GM12874 (cell line): ENCODE data around the gene UBL3.

Source experiments
- TF ChIP-seq, protein P1 (sequence below): IDR thresholded peaks from 2 replicates; pipeline ENCODE4 v1.5.1; 2011; ENCODE audit warnings: low read depth, mild to moderate bottlenecking, control low read depth, low read length, moderate library complexity; ENCODE audit not compliant: insufficient read depth

UBL3 gene

GRCh38 chr13:29850213-29850898, at the start of gene UBL3:
TSS of gene UBL3 (minus strand) at chr13:29850617. CDS start at chr13:29849538, 1,079 bp downstream.
- TF ChIP-seq, protein P1, sequence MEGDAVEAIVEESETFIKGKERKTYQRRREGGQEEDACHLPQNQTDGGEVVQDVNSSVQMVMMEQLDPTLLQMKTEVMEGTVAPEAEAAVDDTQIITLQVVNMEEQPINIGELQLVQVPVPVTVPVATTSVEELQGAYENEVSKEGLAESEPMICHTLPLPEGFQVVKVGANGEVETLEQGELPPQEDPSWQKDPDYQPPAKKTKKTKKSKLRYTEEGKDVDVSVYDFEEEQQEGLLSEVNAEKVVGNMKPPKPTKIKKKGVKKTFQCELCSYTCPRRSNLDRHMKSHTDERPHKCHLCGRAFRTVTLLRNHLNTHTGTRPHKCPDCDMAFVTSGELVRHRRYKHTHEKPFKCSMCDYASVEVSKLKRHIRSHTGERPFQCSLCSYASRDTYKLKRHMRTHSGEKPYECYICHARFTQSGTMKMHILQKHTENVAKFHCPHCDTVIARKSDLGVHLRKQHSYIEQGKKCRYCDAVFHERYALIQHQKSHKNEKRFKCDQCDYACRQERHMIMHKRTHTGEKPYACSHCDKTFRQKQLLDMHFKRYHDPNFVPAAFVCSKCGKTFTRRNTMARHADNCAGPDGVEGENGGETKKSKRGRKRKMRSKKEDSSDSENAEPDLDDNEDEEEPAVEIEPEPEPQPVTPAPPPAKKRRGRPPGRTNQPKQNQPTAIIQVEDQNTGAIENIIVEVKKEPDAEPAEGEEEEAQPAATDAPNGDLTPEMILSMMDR = no peak

DNA sequence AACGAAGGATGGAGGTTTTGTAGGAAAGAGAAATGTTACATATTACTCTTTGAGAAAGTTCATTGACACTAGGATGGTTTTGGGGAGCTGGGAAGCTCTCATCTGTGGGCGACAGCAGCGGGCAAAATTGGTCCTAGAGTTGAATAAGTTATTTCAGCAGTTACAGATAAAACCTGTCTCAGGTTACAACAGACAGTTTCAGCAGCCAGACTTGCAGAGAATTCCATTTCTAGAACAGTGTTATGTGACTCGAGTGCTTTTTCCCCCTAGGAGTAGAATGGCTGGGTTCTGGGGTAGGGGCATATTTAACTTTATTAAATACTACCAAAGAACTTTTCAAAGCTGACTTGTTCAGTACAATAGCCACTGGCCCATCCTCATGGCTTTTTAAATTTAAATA, 46.7 kb upstream of the UBL3 start:
- TF ChIP-seq, protein P1 = no peak

DNA sequence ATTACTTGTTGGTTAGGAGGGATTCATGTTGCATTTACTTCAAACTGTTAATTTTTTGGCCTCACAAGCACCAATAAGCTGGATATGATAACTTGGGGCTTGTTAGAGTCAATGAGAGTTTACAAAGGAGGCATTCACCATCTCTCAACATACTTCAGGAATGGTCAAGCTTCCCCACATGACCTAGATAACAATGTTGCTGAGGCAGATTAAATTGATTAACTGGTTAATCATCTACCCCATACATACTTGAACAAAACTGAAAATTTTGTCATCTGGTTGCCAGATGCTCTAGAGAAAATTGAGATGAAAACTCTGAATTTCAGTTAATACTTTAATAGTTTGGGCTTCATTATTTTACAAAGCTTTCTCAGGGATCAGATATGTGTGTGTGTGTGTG, 43.0 kb upstream of the UBL3 start:
- TF ChIP-seq, protein P1 = no peak

DNA sequence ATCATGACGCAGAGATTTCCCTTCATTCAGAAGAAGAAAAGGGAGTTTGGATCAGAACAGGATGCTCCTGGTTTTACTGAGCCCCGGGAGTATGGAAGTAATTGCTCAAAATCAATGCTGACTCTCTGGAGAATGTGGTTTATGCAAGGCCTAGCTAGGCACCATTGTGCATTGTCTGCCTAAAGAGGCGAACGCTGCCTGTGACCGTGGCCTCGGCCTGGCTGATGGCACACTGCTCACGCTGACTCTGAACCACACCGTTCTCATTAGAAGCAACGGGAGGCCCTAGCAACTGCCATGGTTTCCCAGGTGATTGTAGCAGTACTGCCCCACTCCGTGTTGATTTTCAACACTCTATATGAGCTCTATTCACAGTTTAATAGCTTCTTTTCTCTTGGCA, 41.7 kb upstream of the UBL3 start:
- TF ChIP-seq, protein P1 = no peak

GRCh38 chr13:29889111-29889510, 38.7 kb upstream of the UBL3 start:
- TF ChIP-seq, protein P1 = no peak

- TF ChIP-seq, protein P1 = no peak
Observed at GRCh38 chr13:29888306-29888705, 37.9 kb upstream of the UBL3 start.

GRCh38 chr13:29887686-29888085, 37.3 kb upstream of the UBL3 start:
- TF ChIP-seq, protein P1 = no peak
